GM06990 (cell line): ENCODE results near the gene OR4K15.
"Not testable (repeated sequence)": the region's sequence is repeated elsewhere in the genome, so short reads cannot be mapped to it uniquely, and the experiment has no call there.

Experiments used
- DNase-seq: peaks from one replicate; pipeline ENCODE4 v3.0.0-alpha.2; 2011; ENCODE audit not compliant: insufficient read length; ENCODE audit errors: extremely low read depth
- H3K27me3 ChIP-seq: replicated peaks from 2 replicates; pipeline ENCODE4 v1.6.0; 2011; ENCODE audit warnings: low read length; ENCODE audit not compliant: control insufficient read depth, insufficient read depth
- H3K36me3 ChIP-seq: 2 replicates; pipeline ENCODE4 v1.5.1; 2011; ENCODE audit warnings: low read length; ENCODE audit not compliant: control insufficient read depth, insufficient read depth
- H3K4me3 ChIP-seq: replicated peaks from 2 replicates; pipeline ENCODE4 v1.5.1; 2011; ENCODE audit warnings: low read depth, mild to moderate bottlenecking, control low read depth, low read length
- CTCF ChIP-seq: IDR thresholded peaks from 2 replicates; pipeline ENCODE4 v1.5.1; 2011; ENCODE audit warnings: low read length, control low read depth, mild to moderate bottlenecking, inconsistent platforms; ENCODE audit not compliant: insufficient read depth, poor library complexity, severe bottlenecking

The OR4K15 gene, protein sequence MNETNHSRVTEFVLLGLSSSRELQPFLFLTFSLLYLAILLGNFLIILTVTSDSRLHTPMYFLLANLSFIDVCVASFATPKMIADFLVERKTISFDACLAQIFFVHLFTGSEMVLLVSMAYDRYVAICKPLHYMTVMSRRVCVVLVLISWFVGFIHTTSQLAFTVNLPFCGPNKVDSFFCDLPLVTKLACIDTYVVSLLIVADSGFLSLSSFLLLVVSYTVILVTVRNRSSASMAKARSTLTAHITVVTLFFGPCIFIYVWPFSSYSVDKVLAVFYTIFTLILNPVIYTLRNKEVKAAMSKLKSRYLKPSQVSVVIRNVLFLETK

GRCh38 chr14:19975291-19975690 lies at the start of gene OR4K15:
TSS of gene OR4K15 (plus strand) at chr14:19975591. CDS start at chr14:19975591, 0 bp downstream.
- Histone ChIP-seq H3K36me3 (no peaks in the 10 kb centered on the region), H3K27me3 (no peaks in the 10 kb centered on the region), H3K4me3 (no peak within 1 kb of the TSS)
- DNase-seq = no peak
- TF ChIP-seq CTCF = no peak

GRCh38 chr14:19930617-19931016 lies 44.8 kb upstream of the OR4K15 start, which contains the start of gene OR4K1:
TSS of gene OR4K1 (plus strand) at chr14:19930917. CDS start at chr14:19935667, 4,750 bp downstream.
- Histone ChIP-seq H3K36me3 (no peaks in the 10 kb centered on the region), H3K4me3 (no peak within 1 kb of the TSS), H3K27me3 (no peaks in the 10 kb centered on the region)
- DNase-seq = no peak
- TF ChIP-seq CTCF = no peak

DNA sequence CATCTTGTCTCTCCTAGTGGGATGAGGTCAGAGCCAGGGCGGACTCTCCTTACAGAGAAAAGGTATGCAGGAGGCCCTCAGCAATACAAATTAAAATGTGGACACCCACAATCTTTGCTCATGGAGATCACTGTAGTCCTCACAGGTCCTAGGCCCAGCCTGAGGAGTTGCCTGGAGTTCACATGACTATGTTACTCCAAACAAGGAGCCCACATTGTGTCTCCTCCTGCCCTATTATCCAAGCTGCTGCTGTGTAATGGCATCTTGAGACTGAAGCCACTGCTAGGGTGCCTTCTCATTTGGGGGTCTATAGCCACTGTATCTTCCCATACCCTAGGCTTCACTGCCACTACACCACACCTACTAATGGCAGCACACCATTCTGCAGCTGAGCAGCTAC lies 33.7 kb upstream of the OR4K15 start:
- H3K27me3 ChIP-seq = no peaks in the 10 kb centered on the region
- no peak for TF ChIP-seq CTCF
- DNase-seq = no peak

DNA sequence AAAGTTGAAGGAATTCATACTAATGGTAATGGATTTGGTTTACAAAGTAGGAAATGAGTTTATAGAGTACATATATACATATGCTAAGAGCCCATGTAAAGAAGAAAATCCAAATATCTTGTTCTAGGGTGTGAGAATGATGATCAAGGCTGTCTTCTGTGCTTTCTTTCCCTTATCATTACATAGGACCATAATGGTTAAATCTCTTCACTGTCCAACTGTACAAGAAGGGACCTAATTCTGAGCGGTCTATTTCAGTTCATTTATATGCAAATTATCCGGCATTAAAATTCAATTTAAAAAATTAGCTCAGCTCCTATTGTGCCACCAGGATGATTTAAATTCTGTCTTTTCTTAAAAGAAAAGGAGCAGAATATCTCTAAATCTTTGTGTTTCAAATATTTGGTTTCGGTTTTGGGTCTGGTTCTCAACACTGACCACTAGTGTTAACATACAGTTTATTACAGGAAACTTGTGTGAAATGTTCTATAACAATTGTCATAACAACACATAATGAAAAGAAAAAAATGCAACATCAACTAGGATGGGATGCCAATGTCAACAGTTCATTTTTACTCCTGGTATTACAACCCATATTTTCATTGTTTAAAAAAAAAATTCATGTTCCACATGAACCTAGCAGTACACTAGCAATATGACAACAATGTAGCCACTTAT lies 27.8 kb upstream of the OR4K15 start:
- TF ChIP-seq CTCF = no peak

More for the DNA sequence above, 33.7 kb upstream of the OR4K15 start:
- Histone ChIP-seq H3K36me3 (no peaks in the 10 kb centered on the region), H3K4me3 (no peak overlapping the region)

GRCh38 chr14:19949218-19949617 lies 26.2 kb upstream of the OR4K15 start:
- H3K4me3 ChIP-seq = no peak overlapping the region
- no peaks in the 10 kb centered on the region for H3K27me3 ChIP-seq
- DNase-seq = no peak
- TF ChIP-seq CTCF = no peak
- no peaks in the 10 kb centered on the region for H3K36me3 ChIP-seq

More for the DNA sequence above, 27.8 kb upstream of the OR4K15 start:
- no peaks in the 10 kb centered on the region for H3K36me3 ChIP-seq
- no peaks in the 10 kb centered on the region for H3K27me3 ChIP-seq
- H3K4me3 ChIP-seq = no peak overlapping the region
- DNase-seq = no peak

GRCh38 chr14:19969735-19970134 lies 5.7 kb upstream of the OR4K15 start:
- H3K4me3 ChIP-seq, H3K27me3 ChIP-seq, DNase-seq, H3K36me3 ChIP-seq: not testable (repeated sequence)
